Occipital lobe (tissue), 2 donors: ENCODE measurements around the gene DDR1. TPM values are rescaled to one million over a fixed set of nuclear protein-coding genes. Genes with fewer than 3 reads are reported as not detected.
"Not testable (repeated sequence)": the region's sequence is repeated elsewhere in the genome, so short reads cannot be mapped to it uniquely, and the experiment has no call there.

Experiments
- DNase-seq: peaks from one replicate; lab custom pipeline; 2025; lab: John Stamatoyannopoulos, UW
- total RNA-seq: library from RNA; depleted of rRNA; stranded (reverse); fragments of >200 nt; gene quantifications from one replicate; pipeline ENCODE4 v1.2.3, GENCODE V29; 2014

DDR1 gene
- total RNA-seq, 1 donor from 2014 or later: 108 TPM

DNA sequence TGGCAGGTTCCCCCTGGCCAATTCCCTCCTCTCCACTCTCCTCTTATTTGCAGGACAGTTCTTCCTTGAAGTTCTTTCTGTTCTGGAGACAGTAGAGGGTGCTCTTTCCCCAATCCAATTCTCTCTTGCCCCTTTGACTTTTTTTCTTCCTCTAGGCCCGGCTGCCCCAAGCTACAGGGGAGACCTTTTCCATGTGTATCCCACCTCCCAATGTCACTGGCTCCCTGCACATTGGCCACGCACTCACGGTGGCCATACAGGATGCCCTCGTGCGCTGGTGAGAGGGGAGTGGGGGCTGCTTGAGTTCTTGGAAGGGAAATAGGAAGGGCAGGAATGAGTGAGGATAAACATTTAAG is 31.2 kb downstream of the DDR1 start:
- DNase-seq: no peak

DNA sequence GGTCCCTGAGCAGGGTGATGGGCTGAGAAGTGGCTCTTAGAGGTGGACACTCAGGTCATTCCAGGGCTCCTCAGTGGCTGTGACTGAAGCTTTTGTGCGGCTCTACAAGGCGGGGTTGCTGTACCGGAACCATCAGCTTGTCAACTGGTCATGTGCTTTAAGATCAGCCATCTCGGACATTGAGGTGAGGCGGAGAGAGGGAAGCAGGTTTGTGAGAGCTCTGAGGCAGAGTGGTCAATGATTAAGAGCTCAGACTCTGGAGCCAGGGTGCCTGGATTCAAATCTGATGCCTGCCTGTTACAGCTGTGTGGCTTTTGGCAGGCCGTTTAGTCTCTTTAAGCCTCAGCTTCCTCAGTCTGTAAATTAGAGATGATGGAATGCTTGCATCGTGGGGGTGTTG is 32.7 kb downstream of the DDR1 start:
- no peak for DNase-seq

GRCh38 chr6:30917487-30917886 is 33.2 kb downstream of the DDR1 start:
- DNase-seq: no peak

- no peak for DNase-seq
Measured at GRCh38 chr6:30918670-30919069, 34.4 kb downstream of the DDR1 start.

DNA sequence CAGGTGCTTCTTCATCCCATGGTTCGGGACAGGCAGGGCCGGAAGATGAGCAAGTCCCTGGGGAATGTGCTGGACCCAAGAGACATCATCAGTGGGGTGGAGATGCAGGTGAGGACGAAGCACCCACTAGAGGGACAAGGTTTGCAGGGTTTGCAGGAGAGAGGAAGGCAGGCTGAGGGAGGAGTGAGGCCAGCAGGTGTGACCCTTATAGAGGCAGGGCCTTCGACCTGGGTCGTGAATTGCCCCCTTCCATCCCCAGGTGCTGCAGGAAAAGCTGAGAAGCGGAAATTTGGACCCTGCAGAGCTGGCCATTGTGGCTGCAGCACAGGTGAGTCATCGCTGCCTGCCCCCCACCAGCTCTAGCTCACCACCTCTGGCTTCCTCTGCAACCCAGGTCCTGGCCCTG is 38.1 kb downstream of the DDR1 start:
- DNase-seq: no peak

DNA sequence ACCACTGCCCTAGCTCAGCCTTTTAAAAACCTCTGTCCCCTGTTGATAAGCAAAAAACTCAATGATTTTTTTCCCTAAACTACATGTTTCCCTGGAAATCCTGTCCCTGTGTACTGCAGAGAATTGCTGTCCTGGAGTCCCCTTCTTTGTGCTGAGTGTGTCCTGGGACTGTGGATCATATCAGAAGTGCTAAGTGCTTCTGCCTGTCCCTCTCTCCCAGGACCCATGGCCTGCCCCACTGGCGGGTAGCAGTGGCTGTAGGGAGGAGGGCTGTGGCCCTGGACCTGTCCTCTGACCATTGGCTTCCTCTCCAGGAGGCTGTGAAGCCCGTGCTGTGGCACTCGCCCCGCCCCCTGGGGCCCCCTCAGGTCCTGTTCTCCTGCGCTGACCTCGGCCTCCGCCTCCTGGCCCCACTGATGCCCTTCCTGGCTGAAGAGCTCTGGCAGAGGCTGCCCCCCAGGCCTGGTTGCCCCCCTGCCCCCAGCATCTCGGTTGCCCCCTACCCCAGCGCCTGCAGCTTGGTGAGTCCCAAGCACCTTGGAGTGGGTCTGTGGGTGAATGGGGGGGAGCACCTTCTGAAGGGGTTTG is 39.8 kb downstream of the DDR1 start:
- not testable (repeated sequence) for DNase-seq

DNA sequence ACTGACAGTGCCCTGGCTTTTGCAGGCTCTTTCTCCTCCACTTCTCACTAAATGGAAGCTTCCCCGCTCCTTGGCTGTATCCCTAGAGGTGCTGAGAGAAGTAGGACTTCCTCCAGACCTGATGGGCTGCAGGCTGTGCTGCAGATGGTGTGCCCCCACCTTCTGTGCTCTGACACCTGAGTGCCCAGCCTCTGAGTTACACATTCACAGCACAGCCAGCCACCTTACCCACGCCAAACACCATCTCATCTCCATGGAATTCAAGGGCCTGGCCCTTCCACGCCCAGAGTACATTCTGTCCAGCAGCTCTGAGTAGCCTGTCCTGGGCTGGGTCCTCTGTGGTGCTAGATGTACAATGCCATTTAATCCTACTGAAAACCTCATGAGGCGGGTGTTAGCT is 42.3 kb downstream of the DDR1 start:
- DNase-seq: no peak

DNA sequence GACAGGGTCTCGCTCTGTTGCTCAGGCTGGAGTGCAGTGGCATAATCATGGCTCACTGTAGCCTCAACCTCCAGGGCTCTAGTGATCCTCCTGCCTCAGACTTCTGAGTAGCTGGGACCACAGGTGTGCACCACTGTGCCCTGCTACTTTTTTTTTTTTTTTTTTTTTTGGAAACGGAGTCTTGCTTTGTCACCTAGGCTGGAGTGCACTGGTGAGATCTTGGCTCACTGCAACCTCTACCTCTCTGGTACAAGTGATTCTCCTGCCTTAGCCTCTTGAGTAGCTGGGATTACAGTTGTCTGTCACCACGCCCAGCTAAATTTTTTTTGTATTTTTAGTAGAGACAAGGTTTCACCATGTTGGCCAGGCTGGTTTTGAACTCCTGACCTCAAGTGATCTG is 42.8 kb downstream of the DDR1 start:
- DNase-seq: not testable (repeated sequence)

- DNase-seq: no peak
Measured at GRCh38 chr6:30928677-30929076, 44.4 kb downstream of the DDR1 start.

DNA sequence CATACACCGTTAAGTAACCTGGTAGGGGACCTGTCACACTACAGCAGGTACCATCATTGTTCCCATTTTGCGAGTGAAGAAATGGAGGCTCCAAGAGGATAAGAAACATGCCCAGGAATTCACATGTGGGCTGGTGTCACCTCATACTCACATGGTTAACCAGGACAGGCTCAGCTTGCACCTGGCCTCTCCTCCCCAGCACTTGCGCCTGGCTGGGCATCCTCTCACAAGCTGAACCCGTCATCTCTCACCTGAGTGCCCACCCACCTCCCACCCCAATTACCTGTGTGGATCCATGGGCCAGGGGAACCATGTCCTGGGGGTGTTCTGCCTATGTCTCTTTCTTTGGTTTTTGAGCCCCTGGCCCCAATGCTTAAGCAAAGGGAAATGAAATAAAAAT is 46.2 kb downstream of the DDR1 start:
- DNase-seq: no peak

- no peak for DNase-seq
Measured at GRCh38 chr6:30931272-30931671, 47.0 kb downstream of the DDR1 start.

DNA sequence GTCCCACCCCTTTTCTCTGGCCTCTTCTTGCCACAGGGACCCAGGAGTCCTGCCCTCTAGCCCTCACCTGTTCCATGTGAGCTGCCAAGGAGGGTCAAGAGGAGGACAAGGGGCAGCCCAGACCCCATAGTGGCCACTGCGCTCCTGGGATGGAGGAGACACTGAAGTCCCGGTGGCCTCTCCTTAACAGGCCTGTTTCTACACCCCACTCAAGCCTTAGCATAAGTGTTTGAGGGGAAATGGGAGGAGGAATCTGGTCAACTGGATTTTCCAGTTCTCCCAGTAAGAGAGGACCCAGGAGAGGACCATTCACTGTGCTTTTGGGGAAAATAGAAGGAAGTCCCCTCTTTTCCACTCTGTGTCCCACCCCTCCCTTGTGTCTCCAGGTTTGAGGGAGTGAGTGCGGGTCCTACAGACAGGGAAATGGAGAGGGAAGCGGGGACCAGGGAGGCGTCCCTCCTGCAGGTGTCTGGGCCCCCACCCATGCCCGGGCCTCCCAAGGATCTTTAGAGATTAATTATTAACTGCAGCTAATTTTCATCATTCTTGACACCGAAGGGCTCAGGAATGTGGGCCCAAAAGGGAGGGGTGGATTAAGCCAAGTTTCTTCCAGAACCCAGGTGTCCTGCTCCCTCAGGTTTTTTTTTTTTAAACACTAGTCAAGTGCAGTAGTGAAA is 47.8 kb downstream of the DDR1 start, which contains the start of gene SFTA2:
SFTA2 (minus strand) TSS at position 202 of the 677 bp plus-strand sequence; CDS start at position 128, 74 bp downstream.
- no peak for DNase-seq

GRCh38 chr6:30932665-30933365 is 48.5 kb downstream of the DDR1 start:
- no peak for DNase-seq

- no peak for DNase-seq
Measured at GRCh38 chr6:30935018-30935417, 50.7 kb downstream of the DDR1 start.

DNA sequence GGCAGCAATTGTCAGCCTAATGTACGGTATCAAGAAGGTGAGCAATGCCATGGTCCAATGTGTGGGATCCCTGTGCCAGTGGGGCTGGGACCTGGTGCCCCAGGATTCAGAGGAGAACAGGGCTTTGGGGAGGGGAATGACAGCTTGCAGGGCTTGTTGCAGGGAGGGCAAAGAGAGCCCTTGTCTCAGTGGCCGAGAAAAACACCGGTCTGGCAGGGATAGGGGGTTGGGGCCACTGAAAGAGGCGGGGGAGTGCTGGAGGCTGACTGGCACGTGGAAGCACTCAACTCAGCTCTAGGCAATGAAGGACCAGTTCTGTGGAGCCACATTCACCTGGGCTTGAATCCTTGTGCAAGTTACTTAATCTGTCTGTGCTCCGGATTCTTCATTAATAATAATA is 52.9 kb downstream of the DDR1 start:
- no peak for DNase-seq

DNA sequence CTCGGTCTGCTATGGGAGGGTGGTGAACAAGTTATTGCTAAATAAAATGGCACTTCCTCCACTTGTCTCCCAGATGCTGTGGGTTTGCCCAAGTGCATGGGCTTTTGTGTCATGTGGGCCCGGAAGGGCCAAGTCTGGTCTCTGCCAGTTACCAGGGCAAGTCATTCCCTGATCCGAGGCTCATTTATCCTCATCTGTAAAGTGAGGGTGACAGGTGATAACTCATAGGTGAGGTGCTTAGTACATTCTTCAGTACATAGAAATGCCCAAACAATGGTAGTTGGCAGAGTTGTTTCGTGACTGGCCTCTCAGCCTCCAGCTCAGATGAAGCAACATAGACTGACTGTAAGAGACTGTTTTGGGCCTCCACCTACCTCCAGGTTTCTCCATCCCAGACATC is 54.4 kb downstream of the DDR1 start:
- DNase-seq: no peak

DNA sequence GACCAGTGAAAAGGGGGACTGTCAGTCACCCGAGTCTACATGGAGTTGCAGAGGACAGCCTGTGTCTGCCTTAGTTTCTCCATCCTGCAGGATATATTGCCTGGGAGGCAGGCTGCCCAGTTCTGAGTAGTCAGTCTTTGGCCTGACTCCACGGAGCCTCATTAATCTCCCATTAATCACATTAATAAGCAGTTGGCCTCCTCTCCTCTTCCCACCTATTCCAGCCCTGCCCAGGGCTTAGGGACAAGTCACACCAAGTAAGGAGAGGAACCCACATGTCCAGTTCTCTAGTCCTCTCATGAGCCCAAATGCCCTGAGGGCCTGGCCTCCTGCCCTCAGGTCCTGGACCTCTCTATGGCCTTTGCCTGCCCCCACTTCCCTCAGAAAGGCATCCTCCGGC is 55.2 kb downstream of the DDR1 start:
- no peak for DNase-seq

DNA sequence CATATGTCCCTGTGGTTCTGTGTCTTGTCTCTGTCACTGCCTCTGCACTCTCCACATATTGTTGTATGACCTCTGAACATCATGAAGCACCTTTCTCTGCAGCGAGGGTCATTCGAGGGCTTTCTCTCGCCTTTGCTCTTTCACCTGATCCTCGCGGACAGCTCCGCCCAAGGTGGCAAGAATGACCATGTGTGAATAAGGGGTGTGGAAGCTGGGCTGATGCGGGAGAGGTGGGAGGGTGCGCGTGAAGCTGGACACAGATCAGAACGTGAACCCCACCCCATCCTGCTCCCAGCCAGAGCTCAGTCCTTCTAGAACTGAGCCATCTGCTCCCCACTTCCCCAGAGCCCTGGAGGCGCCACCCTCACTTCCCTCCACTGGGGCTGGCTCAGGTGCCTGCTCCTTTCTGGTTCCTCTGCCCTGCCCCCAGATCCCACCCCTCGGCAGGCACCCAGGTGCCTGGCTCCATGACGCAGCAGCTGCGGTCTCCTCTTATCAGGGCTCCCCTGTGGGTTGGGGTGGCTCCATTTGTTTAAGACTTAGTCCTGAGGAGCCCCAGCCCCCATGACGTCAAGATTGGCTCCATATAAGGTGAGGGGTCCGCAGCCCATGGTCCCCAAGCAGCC is 56.2 kb downstream of the DDR1 start, which contains the start of gene MUCL3:
MUCL3 (plus strand) TSS at position 613 of the 626 bp plus-strand sequence. CDS start 27 bp downstream, outside the sequence.
- no peak for DNase-seq

- DNase-seq: no peak
Measured at GRCh38 chr6:30942338-30943060, 58.2 kb downstream of the DDR1 start.

GRCh38 chr6:30944051-30944450 is 59.7 kb downstream of the DDR1 start:
- DNase-seq: no peak

- DNase-seq: no peak
Measured at GRCh38 chr6:30945281-30945680, 61.0 kb downstream of the DDR1 start.

DNA sequence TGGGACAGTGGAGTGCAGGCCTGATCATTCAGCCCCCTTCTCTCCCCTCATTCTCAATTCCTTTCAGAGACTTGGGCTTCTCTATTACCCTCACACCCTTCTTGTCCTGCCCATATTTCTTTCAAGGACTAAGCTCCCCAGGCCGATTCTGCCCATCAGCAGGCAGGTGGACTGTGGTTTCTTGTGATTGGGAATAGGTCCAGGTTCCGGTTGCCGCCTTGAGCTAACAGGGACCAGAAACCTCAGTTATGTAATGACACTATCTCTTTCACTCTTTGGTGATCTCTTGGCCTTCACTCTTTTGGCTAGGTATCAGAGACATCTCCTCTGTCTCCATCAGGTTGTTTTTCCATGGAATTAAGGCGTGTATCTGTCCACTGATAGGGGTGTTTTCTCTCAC is 62.9 kb downstream of the DDR1 start:
- DNase-seq: no peak
